ENCODE measurements around the gene SPATA13.
A peak's percentile ranks its signal among the peaks of the same experiment; 100 is the strongest.

SPATA13 gene

DNA sequence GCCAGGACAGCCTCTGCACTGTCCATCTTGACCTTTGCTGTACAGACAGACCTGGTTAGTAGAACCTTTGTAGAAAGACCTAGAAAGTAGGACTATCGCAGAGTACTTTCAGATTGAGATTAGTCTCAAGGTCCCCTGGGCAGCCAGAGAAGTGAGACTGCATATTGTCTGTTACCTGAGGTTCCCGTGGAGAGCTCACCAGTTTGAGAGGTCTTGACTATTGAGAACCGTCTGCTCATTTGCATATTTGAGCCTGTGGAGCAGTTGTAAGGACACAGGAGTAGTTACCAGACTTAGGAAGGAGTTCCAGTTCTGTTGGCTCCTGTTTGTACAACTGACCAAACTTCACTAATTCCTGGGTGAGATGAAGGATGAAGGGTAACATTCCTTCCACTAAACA lies 66.2 kb downstream of the SPATA13 start:
- DNase-seq = no peak

DNA sequence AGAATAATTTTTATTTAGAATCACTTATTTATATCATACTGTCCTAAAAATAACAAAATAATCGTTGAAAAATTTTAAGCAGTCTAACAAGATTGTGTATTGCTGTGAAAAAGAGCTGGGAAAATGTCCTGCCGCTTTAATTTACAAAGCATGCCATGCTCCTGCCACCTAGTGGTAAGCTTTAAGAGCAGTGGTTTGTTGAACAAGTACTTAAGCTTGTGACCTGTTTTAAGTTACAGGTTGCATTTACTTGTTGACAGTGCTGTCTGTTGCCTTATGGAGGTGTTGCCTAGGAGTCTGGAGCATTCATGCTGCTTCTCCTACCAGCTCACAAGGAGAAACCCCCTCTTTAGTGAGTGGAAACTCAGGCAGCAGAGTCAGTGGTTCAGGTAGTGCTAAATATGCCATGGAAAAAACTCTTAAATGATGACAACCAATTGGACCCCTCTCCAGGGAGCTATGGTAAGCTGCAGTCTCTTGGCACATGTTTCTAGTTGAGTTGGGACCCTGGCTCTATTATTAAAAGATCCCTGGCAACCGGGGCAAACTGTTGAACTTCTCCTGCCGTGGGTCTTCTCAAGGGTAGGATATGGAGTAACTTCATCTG lies 68.4 kb downstream of the SPATA13 start:
- no peak for DNase-seq

DNA sequence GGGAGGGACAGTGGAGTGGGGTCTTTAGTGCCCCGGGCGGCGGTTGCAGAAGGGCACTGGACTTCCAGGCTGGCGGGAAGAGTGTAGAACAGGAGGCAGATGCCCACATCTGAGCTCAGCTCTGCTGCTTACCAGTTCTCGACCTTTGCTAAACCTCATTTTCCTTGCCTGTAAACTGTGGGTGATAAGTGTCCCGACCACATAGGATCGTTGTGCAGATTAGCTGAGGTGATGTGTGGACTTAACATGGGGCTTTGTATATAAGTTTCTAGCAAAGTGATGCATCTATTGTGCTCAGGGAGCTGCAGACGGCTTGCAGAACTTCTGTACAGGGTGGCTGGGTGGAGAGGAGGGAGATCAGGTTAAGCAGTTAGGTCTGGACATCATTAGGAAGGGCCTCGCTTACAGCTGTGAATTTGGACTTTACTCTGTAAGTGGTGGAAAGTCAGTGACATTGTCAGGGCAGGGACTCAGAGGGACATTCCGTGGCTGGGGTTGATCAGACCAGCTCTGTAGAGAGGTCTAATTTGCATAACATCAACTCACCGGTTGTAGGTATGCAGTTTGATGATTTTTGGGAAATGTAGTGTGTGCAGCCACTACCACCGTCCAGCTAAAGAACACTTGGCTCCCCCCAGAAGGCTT lies 70.0 kb downstream of the SPATA13 start:
- DNase-seq = no peak

DNA sequence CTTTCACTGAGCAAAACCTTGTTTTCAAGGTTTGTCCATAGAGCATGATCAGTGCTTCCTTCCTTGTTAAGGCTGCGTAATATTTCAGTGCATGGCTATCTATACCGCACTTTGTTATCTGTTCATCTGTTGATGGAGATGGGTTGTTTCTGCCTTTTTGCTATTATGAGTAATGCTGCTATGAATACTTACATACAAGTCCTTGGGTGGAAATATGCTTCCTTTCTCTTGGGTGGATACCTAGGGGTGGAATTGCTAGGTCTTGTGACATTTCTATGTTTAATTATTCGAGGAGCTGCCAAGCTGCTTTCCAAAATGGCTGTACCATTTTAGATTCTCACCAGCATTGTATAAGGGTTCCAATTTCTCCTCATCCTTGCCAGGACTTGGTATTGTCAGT lies 70.9 kb downstream of the SPATA13 start:
- DNase-seq = no peak

DNA sequence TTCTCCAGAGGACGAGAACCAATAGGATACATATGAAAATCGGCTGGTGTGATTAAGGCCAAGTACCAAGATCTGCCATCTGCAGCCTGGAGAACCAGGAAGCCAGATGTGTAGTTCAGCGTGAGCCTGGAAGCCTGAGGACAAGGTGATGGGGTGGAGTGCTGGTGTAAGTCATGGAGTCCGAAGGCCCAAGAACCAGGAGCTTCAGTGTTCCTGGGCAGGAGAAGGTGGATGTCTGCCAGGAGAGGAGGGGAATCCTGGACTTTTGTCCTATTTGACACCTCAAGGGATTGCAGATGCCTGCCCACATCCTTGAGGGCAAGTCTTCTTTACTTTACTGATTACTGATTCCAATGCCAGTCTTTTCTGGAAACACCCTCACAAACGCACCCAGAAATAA lies 71.5 kb downstream of the SPATA13 start:
- no peak for DNase-seq

DNA sequence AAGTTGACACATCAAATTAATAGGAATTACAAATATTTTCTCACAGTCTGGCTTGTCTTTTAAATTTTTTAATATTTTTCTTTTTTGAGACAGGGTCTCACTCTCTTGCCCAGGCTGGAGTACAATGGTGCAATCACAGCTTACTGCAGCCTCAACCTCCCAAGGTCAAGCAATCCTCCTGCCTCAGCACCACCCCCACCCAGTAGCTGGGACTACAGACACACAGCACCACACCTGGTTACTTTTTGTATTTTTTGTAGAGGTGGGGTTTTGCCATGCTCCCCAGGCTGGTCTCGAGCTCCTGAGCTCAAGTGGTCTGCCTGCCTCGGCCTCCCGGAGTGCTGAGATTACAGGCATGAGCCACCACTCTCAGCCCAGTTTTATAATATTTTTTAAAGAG lies 72.0 kb downstream of the SPATA13 start:
- DNase-seq = no peak

DNA sequence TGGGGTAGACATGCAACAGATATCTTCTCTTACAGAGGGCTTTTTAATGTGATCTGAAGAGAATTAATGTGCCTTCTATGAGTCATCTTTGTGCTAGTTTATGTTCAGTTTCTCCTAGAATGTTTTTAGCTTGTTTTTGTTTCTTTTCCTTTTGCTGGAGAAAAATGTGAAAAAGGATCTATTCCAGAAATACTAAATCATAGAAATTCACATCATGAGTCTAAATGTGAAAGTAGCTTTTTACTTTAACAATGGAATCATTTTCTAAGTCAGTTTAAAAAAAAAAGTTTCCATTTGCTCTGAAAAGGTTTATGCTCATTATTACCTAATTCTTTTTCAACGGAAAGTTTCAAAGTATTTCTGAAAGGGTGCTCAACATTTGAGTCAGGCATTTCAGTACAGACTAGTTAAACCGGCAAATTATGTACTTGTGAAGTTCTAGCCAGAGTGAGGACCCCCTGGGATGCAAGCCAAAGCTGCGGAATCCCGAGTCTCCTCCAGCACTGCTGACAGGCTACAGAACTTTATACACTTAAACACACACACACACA lies 72.9 kb downstream of the SPATA13 start:
- no peak for DNase-seq

DNA sequence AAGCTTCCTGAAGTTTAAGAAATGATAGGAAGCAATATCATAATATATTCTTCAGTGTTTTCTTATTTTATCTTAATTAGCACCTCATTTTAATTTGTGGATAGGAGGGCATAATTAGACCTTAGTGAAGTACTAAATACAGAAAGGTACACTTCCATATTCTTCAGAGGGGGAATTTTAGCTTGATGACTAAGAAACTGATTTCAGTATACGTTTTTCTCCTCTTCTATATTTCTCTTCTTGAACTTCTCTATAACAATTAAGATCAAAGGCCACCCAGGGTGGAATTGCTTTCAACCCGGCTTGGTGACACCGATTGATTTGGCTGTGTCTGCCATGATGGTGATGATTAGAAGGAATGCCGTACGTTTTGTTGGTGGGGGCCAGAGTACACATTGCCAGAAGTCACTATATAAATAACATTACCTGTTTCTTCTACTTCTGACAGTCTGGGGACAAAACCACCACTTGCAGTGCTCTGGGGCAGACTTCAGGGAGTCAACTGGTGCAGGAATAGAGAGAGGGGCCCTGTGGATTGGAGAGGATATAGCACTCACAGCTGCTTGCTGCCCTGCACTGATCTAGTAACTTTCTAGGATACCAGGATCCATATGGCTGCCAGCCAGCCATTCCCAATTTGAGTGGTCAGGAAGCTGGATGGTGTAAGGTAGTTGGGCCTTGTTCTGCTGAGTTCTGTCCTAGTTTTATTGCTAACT lies 73.8 kb downstream of the SPATA13 start:
- DNase-seq = no peak

DNA sequence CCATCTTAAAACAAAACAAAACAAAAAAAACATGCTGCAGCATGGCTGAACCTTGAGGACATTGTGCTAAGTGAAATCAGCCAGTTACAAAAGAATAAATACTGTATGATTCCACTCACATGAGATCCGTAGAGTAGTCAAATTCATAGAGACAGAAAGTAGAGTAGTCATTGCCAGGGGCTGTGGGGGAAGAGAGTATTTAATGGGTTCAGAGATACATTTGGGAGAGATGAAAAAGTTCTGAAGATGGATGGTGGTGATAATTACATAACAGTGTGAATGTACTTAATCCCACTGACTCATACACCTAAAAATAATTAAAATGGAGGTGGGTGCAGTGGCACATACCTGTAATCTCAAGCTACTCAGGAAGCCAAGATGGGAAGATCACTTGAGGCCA lies 76.8 kb downstream of the SPATA13 start:
- no peak for DNase-seq

DNA sequence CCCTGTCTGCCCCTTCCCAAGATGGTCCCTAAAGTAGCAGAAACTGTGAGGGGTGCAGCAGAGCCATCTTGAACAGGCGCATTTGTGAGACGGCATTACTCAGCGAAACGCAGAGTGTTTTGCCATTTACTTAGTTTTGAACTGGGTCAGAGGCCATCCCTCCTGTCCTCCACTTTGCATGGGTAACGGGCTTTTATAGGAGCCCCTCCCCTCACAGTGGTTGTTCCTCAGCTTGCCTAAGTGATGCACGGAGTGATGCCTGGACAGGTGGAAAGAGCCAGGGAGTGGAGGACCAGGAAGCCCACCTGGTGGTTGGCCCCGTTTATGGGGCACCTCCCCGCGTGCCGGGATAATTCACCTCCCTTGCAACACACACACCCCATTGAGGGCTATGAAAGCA lies 80.8 kb downstream of the SPATA13 start:
- no peak for DNase-seq

DNA sequence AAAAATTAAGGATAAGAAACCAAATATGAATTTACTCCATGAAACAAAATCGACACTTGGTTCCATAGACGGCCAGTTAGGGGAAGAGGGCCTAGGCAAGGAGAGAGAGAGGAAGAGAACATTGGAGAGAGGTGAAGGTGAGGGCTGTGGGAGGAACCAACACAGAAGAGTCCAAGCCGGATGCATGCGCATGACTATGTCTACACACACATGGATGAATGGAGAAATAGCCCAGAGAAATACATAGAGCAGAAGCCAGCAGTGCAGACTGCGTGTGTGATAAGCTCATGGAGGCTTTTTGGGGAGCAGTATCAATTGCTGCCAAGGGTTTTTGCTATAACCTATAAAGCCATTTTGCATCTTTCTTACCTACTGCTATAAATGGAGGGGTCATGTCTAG lies 81.6 kb downstream of the SPATA13 start:
- DNase-seq = no peak

DNA sequence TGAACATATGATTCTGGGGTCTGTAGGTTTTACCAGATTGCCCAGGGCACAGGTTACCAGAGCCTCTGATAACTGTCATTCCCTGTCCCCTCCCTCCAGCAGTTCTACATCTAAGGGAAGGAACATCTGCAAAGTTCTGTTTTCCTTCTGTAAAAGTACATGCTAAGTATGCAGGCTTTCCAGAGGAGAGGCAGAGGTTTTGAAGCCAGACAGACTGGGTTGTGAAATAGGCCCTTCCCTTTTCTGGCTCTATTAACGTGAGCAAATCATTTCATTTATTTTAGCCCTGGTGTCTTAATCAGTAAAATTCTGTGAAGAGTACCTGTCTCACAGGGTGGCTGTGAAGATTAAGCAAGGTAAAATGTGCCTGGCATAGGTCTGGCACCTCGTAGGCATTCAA lies 82.8 kb downstream of the SPATA13 start:
- no peak for DNase-seq

DNA sequence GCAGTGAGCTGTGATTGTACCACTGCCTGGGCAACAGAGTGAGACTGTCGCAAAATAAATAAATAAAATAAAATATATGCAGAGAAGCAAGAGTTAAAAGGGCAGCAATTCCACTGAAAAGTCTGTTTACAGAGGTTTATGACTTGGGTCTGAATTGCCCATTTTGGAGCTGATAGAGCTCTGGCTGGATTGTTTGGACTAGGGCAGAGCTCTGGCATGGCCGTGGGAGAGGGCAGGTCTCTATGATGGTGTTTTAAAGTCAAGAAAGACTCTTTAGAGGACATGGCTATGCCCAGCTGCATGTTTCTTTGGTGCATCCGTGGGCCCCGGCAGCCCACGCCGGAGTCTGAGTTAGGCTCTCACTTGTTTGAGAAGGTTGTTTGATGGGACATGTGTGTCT lies 84.3 kb downstream of the SPATA13 start:
- no peak for DNase-seq

DNA sequence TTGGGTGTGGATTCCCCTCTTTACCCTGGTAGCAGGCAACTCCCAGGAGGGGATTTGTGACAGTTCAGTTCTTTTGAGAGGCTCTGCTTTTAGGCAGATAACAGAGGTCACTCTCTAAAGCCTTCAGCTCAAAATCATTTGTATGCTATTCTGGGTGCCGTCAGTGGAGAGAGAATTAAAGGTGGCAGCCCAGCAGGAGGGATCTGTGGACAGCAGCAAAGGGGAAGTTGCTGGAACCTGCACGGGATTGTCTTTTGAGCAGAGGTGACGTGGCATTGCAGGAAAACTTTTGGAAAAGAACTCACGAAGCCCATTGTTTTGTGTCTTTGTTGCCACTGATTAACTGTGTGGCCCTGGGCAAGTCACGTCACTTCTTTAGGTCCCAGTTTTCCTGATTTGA lies 86.5 kb downstream of the SPATA13 start:
- DNase-seq = no peak

DNA sequence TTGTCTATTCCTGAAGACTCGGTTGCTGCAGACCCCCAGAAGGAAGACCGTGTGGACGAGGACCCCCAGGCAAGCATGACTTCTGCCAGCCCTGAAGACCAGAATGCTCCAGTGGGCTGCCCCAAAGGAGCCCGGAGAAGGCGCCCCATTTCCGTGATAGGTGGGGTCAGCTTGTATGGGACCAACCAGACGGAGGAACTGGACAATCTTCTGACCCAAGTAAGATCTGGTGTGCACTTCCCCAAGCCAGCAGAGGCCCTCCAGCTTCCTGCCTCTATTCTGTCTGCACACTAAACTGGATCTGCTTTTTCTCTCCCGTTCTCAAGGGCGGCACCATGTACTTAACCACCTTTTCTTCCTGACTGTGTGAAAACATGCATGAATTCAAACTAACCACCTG lies 89.1 kb downstream of the SPATA13 start:
- no peak for DNase-seq

DNA sequence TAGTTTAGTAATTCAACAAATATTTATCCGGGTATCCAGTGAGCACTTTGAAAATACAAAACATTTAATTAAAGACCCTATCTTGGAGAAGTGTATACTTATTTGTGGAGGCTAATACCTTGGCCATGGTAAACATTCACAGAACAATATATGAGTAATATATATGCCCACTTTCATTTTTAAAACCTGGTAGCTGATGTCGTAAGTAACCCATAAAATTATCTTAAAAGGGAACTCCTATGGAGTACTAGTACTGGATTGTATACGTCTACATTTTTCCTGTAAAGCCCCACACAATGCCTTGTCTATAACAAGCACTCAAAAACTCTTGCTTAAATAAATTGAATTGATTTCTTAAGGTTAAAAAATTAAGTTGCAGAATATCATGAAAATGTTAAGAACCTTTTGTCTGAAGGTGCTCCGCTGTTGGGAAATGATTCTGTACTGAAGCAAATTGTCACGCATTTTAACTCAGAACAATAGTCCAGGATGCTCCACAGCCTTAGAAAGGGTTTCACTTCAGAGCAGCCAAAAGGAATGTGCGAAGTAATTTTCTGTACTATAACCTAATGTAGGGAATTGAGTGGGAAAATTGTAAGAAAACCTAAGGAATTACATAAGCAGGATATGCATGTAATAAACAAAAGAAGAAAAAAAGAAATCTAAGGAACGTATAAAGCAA lies 90.0 kb downstream of the SPATA13 start:
- no peak for DNase-seq

DNA sequence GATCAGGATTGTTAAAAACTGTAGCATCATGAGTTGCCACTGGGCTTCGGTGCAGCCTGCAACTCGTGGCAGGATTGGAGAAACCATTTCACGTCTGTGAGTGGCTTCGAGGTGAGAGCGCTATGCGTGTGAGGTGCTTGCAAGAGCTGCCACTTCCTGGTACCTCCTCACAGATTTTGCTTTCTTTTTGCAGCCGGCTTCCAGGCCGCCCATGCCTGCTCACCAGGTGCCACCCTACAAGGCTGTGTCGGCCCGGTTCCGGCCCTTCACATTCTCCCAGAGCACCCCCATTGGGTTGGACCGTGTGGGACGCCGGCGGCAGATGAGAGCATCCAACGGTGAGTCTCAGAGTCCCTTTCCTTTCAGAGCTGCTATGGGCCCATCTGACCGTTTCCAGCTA lies 91.0 kb downstream of the SPATA13 start:
- peak; percentile 82 for DNase-seq

DNA sequence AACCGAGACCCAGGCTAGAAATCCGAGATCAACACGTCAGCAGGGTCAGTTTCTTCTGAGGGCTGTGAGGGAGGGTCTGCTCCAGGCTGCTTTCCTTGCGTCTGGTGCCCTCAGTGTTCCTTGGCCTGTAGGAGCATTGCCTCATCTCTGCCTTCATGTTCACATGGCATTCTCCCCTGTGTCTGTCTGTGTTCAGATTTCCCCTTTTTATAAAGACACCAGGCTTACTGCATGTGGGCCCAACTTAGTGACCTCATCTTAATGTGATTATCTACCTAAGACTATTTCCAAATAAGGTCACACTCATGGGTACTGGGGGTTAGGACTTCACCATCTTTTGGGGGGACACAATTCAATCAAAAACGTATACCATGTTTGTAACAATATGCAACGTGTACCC lies 91.6 kb downstream of the SPATA13 start:
- no peak for DNase-seq

DNA sequence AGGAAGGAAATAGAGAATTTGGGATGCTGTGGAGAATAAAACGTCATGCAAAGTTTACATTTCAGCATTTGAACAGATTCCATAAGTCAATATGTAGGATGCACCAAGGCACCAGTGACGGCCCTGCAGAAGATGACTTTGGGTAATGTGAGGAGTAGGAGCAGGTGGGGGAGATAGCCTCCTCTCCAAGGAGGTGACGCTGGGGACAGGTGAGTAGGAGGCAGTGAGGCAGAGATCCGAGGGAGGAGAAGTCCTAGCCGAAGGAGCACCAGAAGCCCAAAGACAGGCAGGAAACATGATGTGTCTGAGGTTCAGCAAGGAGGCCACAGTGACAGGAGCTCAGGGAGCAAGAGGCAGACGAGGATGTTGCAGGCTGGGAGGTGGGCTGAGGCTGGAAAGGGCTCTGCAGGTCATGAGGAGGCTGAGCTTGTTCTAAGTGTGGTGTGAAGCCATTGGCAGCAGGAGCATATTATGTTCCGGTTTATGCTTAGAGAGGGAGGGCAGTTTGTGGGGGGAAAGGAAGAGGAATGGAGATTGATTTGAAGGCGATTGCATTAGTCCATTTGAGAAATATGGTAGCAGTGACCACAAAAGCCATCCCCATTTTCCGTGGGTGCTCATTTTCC lies 93.1 kb downstream of the SPATA13 start:
- no peak for DNase-seq

DNA sequence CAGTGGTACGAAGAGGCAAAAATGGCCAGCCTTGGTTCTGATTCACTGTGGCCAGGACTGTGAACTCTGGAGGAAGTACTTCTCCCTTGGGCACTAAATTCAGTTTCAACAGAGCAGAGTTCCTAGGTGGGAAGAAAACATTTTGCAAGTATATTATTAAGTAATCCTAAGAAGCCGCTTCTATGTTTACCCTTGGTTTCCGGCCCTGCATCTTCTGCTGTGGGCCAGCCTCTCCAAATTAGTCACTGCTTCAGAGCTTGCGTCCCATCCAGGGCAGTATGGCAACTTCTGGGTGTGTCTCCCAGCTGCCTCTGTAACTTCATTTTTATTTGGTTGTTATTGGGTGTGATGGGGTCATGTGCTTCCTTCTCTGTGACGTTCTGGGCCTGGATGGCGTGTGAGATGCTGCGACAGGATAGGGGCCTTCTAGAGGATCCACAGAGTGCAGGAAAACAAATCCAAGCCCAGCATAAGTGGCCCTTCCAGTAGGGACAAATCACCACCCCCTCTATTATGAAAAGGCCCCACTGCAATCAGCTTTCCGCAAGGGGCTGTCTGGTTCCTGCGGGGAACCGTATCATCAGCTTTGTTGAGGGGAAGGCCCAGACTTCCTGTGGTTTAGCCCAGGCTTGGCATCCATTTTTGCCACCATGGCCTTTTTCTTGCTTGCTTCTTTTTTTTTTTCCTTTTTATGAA lies 93.8 kb downstream of the SPATA13 start:
- DNase-seq = peak; percentile 29

DNA sequence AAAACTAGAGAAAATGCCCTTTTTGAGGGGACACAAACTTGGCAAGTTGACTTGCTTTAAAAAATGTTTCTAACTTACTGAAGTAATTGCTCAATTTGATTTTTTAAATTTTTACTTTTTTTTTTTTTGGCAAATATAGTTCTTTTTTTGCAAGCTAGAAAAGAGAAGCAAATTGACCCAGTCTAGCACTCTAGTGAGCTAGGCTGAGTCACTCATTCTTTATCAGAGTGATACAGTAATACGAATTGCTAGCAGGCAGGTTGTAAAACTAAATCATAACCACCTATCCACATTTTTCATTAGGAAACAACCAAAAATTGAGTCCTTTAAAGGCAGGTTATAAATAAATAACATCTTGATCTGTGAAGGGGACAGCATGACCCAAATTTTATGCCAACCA lies 97.0 kb downstream of the SPATA13 start:
- DNase-seq = no peak

DNA sequence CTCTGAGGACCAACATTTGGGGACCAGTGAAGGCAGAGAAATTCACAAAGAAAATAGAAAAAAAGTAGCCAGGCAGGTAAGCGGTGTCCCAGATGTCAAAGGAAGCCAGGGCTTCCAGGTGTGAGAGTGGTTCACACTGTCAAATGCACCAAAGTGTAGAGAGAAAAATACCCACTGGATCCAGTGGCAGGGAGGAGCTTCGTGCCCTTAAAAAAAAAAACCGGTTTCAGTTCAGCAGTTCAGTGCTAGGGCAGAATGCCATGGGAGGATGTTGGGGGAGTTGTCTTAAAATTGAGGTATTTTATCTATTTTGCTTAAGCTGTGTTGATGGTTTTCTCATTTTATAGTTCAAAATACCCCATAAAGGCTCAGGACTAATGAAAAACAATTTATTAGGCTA lies 101.0 kb downstream of the SPATA13 start:
- no peak for DNase-seq

DNA sequence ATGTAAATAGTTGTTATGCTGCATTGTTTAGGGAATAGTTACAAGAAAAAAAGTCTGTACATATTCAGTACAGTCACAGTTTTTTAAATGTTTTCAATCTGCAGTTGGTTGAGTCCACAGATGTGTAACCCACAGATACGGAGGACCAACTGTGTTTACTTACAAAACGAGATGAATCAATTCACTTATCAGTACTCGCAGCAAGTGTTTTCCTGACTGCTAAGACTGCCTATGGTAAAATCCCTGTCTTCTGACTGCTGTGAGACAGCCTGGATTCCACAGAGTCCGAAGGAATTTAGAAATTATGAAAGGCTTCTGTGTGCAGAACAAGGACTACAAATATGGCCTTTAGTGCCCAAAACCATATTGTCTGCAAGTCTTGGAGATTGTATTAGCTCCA lies 103.1 kb downstream of the SPATA13 start:
- DNase-seq = no peak

Data from activated naive CD4-positive, alpha-beta T cell treated with anti-CD3 and anti-CD28 coated beads, Interleukin-2, amount 50 U/mL, for 16 hours (primary cell).